ENCODE results near the gene RPS6KL1.

Gene RPS6KL1

GRCh38 chr14:74922752-74923401 lies at the start of gene RPS6KL1:
Gene RPS6KL1, minus strand, starts transcription at chr14:74923260. Its CDS starts 1,719 bp downstream, at chr14:74921541.
- Mint-ChIP-seq H3K27me3 (no peaks in the 10 kb centered on the region), H3K4me1 (peaks cover 15% of the 10 kb centered on the region), H3K36me3 (no peaks in the 10 kb centered on the region), H3K27ac (peak within 1 kb of the TSS; percentile 76), H3K4me3 (peak within 1 kb of the TSS; percentile 82), H3K9me3 (no peaks in the 10 kb centered on the region)

GRCh38 chr14:74968811-74969210 lies 45.8 kb upstream of the RPS6KL1 start:
- H3K36me3 Mint-ChIP-seq = no peaks in the 10 kb centered on the region
- H3K27me3 Mint-ChIP-seq = no peaks in the 10 kb centered on the region

GRCh38 chr14:74965486-74966153 lies 42.6 kb upstream of the RPS6KL1 start:
- H3K27me3 Mint-ChIP-seq = no peaks in the 10 kb centered on the region
- H3K36me3 Mint-ChIP-seq = no peaks in the 10 kb centered on the region
- no peak overlapping the region for H3K4me3 Mint-ChIP-seq
- no peaks in the 10 kb centered on the region for H3K9me3 Mint-ChIP-seq
- no peaks in the 10 kb centered on the region for H3K4me1 Mint-ChIP-seq
- no peak overlapping the region for H3K27ac Mint-ChIP-seq

More at GRCh38 chr14:74968811-74969210, 45.8 kb upstream of the RPS6KL1 start:
- H3K27ac Mint-ChIP-seq = no peak overlapping the region
- no peaks in the 10 kb centered on the region for H3K9me3 Mint-ChIP-seq
- no peaks in the 10 kb centered on the region for H3K4me1 Mint-ChIP-seq
- no peak overlapping the region for H3K4me3 Mint-ChIP-seq

- H3K4me3 Mint-ChIP-seq = no peak overlapping the region
- H3K4me1 Mint-ChIP-seq = no peaks in the 10 kb centered on the region
- no peaks in the 10 kb centered on the region for H3K9me3 Mint-ChIP-seq
- H3K27me3 Mint-ChIP-seq = no peaks in the 10 kb centered on the region
- H3K36me3 Mint-ChIP-seq = no peaks in the 10 kb centered on the region
- H3K27ac Mint-ChIP-seq = no peak overlapping the region
These were observed 41.9 kb upstream of the RPS6KL1 start for GRCh38 chr14:74964787-74965485.

GRCh38 chr14:74963705-74964271 lies 40.7 kb upstream of the RPS6KL1 start:
- Mint-ChIP-seq H3K36me3 (no peaks in the 10 kb centered on the region), H3K9me3 (no peaks in the 10 kb centered on the region), H3K27me3 (no peaks in the 10 kb centered on the region), H3K4me1 (no peaks in the 10 kb centered on the region), H3K27ac (no peak overlapping the region), H3K4me3 (no peak overlapping the region)

GRCh38 chr14:74963178-74963704 lies 40.2 kb upstream of the RPS6KL1 start:
- H3K4me3 Mint-ChIP-seq = no peak overlapping the region
- no peaks in the 10 kb centered on the region for H3K36me3 Mint-ChIP-seq
- H3K27me3 Mint-ChIP-seq = no peaks in the 10 kb centered on the region
- no peak overlapping the region for H3K27ac Mint-ChIP-seq
- H3K9me3 Mint-ChIP-seq = no peaks in the 10 kb centered on the region
- no peaks in the 10 kb centered on the region for H3K4me1 Mint-ChIP-seq

- Mint-ChIP-seq H3K27me3 (no peaks in the 10 kb centered on the region), H3K4me3 (no peak overlapping the region)
These were observed 39.4 kb upstream of the RPS6KL1 start for GRCh38 chr14:74962493-74962892.

GRCh38 chr14:74962046-74962445 lies 39.0 kb upstream of the RPS6KL1 start:
- H3K9me3 Mint-ChIP-seq = no peaks in the 10 kb centered on the region
- H3K27ac Mint-ChIP-seq = no peak overlapping the region
- H3K4me3 Mint-ChIP-seq = no peak overlapping the region
- H3K4me1 Mint-ChIP-seq = no peaks in the 10 kb centered on the region
- no peaks in the 10 kb centered on the region for H3K36me3 Mint-ChIP-seq
- no peaks in the 10 kb centered on the region for H3K27me3 Mint-ChIP-seq

More at GRCh38 chr14:74962493-74962892, 39.4 kb upstream of the RPS6KL1 start:
- Mint-ChIP-seq H3K4me1 (no peaks in the 10 kb centered on the region), H3K27ac (no peak overlapping the region), H3K36me3 (no peaks in the 10 kb centered on the region), H3K9me3 (no peaks in the 10 kb centered on the region)

GRCh38 chr14:74961238-74961911 lies 38.3 kb upstream of the RPS6KL1 start:
- no peaks in the 10 kb centered on the region for H3K36me3 Mint-ChIP-seq
- H3K27ac Mint-ChIP-seq = no peak overlapping the region
- H3K4me1 Mint-ChIP-seq = no peaks in the 10 kb centered on the region
- H3K27me3 Mint-ChIP-seq = no peaks in the 10 kb centered on the region
- H3K4me3 Mint-ChIP-seq = no peak overlapping the region
- no peaks in the 10 kb centered on the region for H3K9me3 Mint-ChIP-seq

GRCh38 chr14:74960736-74961135 lies 37.7 kb upstream of the RPS6KL1 start:
- Mint-ChIP-seq H3K4me1 (no peaks in the 10 kb centered on the region), H3K36me3 (no peaks in the 10 kb centered on the region), H3K27me3 (no peaks in the 10 kb centered on the region), H3K9me3 (no peaks in the 10 kb centered on the region), H3K27ac (no peak overlapping the region), H3K4me3 (no peak overlapping the region)

- H3K4me3 Mint-ChIP-seq = no peak overlapping the region
- no peaks in the 10 kb centered on the region for H3K36me3 Mint-ChIP-seq
- H3K27me3 Mint-ChIP-seq = no peaks in the 10 kb centered on the region
- no peaks in the 10 kb centered on the region for H3K9me3 Mint-ChIP-seq
- H3K27ac Mint-ChIP-seq = no peak overlapping the region
- no peaks in the 10 kb centered on the region for H3K4me1 Mint-ChIP-seq
These were observed 36.6 kb upstream of the RPS6KL1 start for GRCh38 chr14:74959596-74960180.

- no peak overlapping the region for H3K27ac Mint-ChIP-seq
- H3K4me3 Mint-ChIP-seq = peak overlapping the region; percentile 43
- no peaks in the 10 kb centered on the region for H3K9me3 Mint-ChIP-seq
- H3K27me3 Mint-ChIP-seq = no peaks in the 10 kb centered on the region
- no peaks in the 10 kb centered on the region for H3K36me3 Mint-ChIP-seq
- H3K4me1 Mint-ChIP-seq = no peaks in the 10 kb centered on the region
These were observed 33.4 kb upstream of the RPS6KL1 start for GRCh38 chr14:74956280-74957072.

GRCh38 chr14:74956027-74956279 lies 32.9 kb upstream of the RPS6KL1 start:
- Mint-ChIP-seq H3K36me3 (no peaks in the 10 kb centered on the region), H3K27me3 (no peaks in the 10 kb centered on the region), H3K4me3 (peak overlapping the region; percentile 43), H3K4me1 (no peaks in the 10 kb centered on the region), H3K9me3 (no peaks in the 10 kb centered on the region), H3K27ac (no peak overlapping the region)

- H3K9me3 Mint-ChIP-seq = no peaks in the 10 kb centered on the region
- H3K4me3 Mint-ChIP-seq = peak within 1 kb of the TSS; percentile 43
- H3K4me1 Mint-ChIP-seq = no peaks in the 10 kb centered on the region
- no peaks in the 10 kb centered on the region for H3K36me3 Mint-ChIP-seq
- H3K27ac Mint-ChIP-seq = no peak within 1 kb of the TSS
- H3K27me3 Mint-ChIP-seq = no peaks in the 10 kb centered on the region
These were observed 32.4 kb upstream of the RPS6KL1 start, which contains the start of gene PGF for GRCh38 chr14:74955229-74956026. Gene PGF, minus strand, starts transcription at chr14:74955597. Its CDS starts 355 bp downstream, at chr14:74955242.

Data from activated naive CD4-positive, alpha-beta T cell treated with anti-CD3 and anti-CD28 coated beads, Interleukin-2, amount 50 U/mL, for 24 hours (primary cell).